ENCODE data around the gene PDE5A.

PDE5A gene

DNA sequence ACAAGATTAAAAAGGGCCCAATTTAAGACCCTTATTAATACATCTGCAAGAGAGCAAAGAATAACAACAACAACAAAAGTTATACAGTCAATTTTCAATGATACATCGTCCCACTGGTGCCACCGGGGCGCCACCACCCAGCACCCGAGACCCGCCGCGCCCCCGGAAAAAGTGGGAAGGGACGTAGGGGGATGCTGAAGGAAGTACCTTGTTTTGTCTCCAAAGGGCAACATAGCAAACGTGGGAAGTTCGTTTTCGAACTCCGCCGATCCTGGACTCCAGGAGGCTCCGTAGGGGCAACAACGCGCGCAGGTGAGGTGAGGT, 1.7 kb downstream of the PDE5A start:
- H3K9ac ChIP-seq (ENCODE audit: low read length): no peak overlapping the region
- H2AFZ ChIP-seq (ENCODE audit: low read depth, low read length, severe bottlenecking): no peak overlapping the region
- H4K20me1 ChIP-seq (ENCODE audit: low read depth, low read length): no peaks in the 10 kb centered on the region

DNA sequence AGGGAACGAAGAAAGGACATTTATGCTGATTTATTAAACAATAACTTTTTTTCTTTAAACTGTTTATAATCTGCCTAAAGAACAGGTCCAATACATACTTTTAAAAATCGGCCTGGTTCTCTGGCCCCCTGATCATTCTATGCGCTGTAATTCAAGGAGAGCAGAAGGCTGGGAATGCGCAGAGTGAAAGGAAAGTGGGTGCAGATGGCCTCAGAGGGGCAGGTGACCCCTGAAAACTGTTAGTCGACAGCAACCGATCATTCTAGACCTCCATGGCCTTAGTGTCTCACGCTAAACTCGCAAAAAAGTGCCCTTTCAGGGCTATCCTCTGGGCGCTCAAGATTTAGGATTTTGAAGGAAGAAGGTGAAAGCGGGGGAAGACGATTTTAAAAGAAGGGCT, 2.2 kb downstream of the PDE5A start:
- Histone ChIP-seq H3K27ac (ENCODE audit: low read depth, low read length) (no peak overlapping the region), H2AFZ (ENCODE audit: low read depth, low read length, severe bottlenecking) (no peak overlapping the region), H3F3A (ENCODE audit: insufficient read depth) (no peaks in the 10 kb centered on the region), H3K9ac (ENCODE audit: low read length) (no peak overlapping the region), H3K4me3 (ENCODE audit: insufficient read depth, low read length, poor library complexity, severe bottlenecking) (no peak overlapping the region), H3K79me2 (ENCODE audit: insufficient read depth, low read length) (no peaks in the 10 kb centered on the region), H3K9me3 (ENCODE audit: insufficient read depth, low read length) (no peaks in the 10 kb centered on the region), H3K36me3 (ENCODE audit: low read length) (no peaks in the 10 kb centered on the region), H3K9me2 (replicated peaks; ENCODE audit: insufficient read depth, low read length) (no peaks in the 10 kb centered on the region), H3K4me2 (ENCODE audit: low read depth, low read length, poor library complexity, severe bottlenecking) (no peak overlapping the region), H3K27me3 (ENCODE audit: low read length) (no peaks in the 10 kb centered on the region), H4K20me1 (ENCODE audit: low read depth, low read length) (no peaks in the 10 kb centered on the region)
- TF ChIP-seq, protein P1, sequence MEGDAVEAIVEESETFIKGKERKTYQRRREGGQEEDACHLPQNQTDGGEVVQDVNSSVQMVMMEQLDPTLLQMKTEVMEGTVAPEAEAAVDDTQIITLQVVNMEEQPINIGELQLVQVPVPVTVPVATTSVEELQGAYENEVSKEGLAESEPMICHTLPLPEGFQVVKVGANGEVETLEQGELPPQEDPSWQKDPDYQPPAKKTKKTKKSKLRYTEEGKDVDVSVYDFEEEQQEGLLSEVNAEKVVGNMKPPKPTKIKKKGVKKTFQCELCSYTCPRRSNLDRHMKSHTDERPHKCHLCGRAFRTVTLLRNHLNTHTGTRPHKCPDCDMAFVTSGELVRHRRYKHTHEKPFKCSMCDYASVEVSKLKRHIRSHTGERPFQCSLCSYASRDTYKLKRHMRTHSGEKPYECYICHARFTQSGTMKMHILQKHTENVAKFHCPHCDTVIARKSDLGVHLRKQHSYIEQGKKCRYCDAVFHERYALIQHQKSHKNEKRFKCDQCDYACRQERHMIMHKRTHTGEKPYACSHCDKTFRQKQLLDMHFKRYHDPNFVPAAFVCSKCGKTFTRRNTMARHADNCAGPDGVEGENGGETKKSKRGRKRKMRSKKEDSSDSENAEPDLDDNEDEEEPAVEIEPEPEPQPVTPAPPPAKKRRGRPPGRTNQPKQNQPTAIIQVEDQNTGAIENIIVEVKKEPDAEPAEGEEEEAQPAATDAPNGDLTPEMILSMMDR (IDR thresholded peaks at IDR 0.05; ENCODE audit: insufficient read depth, low read length, poor library complexity, severe bottlenecking): no peak
- TF ChIP-seq EZH2phosphoT487 (conservative IDR thresholded peaks at IDR 0.05; ENCODE audit: low read length): no peak

More for the DNA sequence above, 1.7 kb downstream of the PDE5A start:
- H3K27ac ChIP-seq (ENCODE audit: low read depth, low read length): no peak overlapping the region
- H3K79me2 ChIP-seq (ENCODE audit: insufficient read depth, low read length): no peaks in the 10 kb centered on the region
- no peaks in the 10 kb centered on the region for H3K27me3 ChIP-seq (ENCODE audit: low read length)
- no peak overlapping the region for H3K4me3 ChIP-seq (ENCODE audit: insufficient read depth, low read length, poor library complexity, severe bottlenecking)
- H3F3A ChIP-seq (ENCODE audit: insufficient read depth): no peaks in the 10 kb centered on the region
- no peaks in the 10 kb centered on the region for H3K9me2 ChIP-seq (replicated peaks; ENCODE audit: insufficient read depth, low read length)
- peak overlapping the region; percentile 69 for H3K4me2 ChIP-seq (ENCODE audit: low read depth, low read length, poor library complexity, severe bottlenecking)
- no peak for TF ChIP-seq EZH2phosphoT487 (conservative IDR thresholded peaks at IDR 0.05; ENCODE audit: low read length)
- TF ChIP-seq, protein P1 (IDR thresholded peaks at IDR 0.05; ENCODE audit: insufficient read depth, low read length, poor library complexity, severe bottlenecking): no peak
- H3K9me3 ChIP-seq (ENCODE audit: insufficient read depth, low read length): no peaks in the 10 kb centered on the region
- no peaks in the 10 kb centered on the region for H3K36me3 ChIP-seq (ENCODE audit: low read length)

DNA sequence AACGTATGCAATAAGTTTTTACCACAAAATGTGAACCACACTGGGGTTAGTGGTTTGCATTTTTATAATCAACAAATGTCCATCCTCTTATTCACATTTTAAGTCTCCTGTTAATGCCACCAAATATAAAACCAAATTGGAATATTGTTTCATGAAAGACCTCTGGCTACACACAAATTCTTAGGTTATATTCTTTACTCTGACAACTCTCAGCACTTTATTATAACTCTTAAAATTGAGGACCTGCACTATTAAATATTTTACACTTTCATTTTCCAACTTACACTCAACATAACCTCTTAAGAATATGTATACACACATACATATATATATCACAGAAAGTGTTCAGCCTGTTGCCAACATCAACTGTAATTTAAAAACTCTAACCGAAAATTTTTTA, 2.8 kb downstream of the PDE5A start:
- Histone ChIP-seq H3K36me3 (ENCODE audit: low read length) (no peaks in the 10 kb centered on the region), H3K27ac (ENCODE audit: low read depth, low read length) (no peak overlapping the region), H3K9me3 (ENCODE audit: insufficient read depth, low read length) (no peaks in the 10 kb centered on the region), H2AFZ (ENCODE audit: low read depth, low read length, severe bottlenecking) (no peak overlapping the region), H3F3A (ENCODE audit: insufficient read depth) (no peaks in the 10 kb centered on the region), H3K4me3 (ENCODE audit: insufficient read depth, low read length, poor library complexity, severe bottlenecking) (no peak overlapping the region), H4K20me1 (ENCODE audit: low read depth, low read length) (no peaks in the 10 kb centered on the region), H3K27me3 (ENCODE audit: low read length) (no peaks in the 10 kb centered on the region), H3K9me2 (replicated peaks; ENCODE audit: insufficient read depth, low read length) (no peaks in the 10 kb centered on the region), H3K4me2 (ENCODE audit: low read depth, low read length, poor library complexity, severe bottlenecking) (no peak overlapping the region), H3K9ac (ENCODE audit: low read length) (no peak overlapping the region), H3K79me2 (ENCODE audit: insufficient read depth, low read length) (no peaks in the 10 kb centered on the region)
- TF ChIP-seq, protein P1 (IDR thresholded peaks at IDR 0.05; ENCODE audit: insufficient read depth, low read length, poor library complexity, severe bottlenecking): no peak
- TF ChIP-seq EZH2phosphoT487 (conservative IDR thresholded peaks at IDR 0.05; ENCODE audit: low read length): no peak

- Histone ChIP-seq H2AFZ (ENCODE audit: low read depth, low read length, severe bottlenecking) (no peak overlapping the region), H3K27ac (ENCODE audit: low read depth, low read length) (no peak overlapping the region), H3K4me2 (ENCODE audit: low read depth, low read length, poor library complexity, severe bottlenecking) (no peak overlapping the region), H3K79me2 (ENCODE audit: insufficient read depth, low read length) (no peaks in the 10 kb centered on the region), H3K4me3 (ENCODE audit: insufficient read depth, low read length, poor library complexity, severe bottlenecking) (no peak overlapping the region), H3K9ac (ENCODE audit: low read length) (no peak overlapping the region), H3K36me3 (ENCODE audit: low read length) (no peaks in the 10 kb centered on the region), H3K9me3 (ENCODE audit: insufficient read depth, low read length) (no peaks in the 10 kb centered on the region), H3K27me3 (ENCODE audit: low read length) (no peaks in the 10 kb centered on the region), H4K20me1 (ENCODE audit: low read depth, low read length) (no peaks in the 10 kb centered on the region), H3K9me2 (replicated peaks; ENCODE audit: insufficient read depth, low read length) (no peaks in the 10 kb centered on the region), H3F3A (ENCODE audit: insufficient read depth) (no peaks in the 10 kb centered on the region)
- TF ChIP-seq, protein P1 (IDR thresholded peaks at IDR 0.05; ENCODE audit: insufficient read depth, low read length, poor library complexity, severe bottlenecking): no peak
- TF ChIP-seq EZH2phosphoT487 (conservative IDR thresholded peaks at IDR 0.05; ENCODE audit: low read length): no peak
These were observed 4.2 kb downstream of the PDE5A start for GRCh38 chr4:119624356-119624755.
